Endothelial cell (in vitro differentiated cells): ENCODE data around the gene EPC2. TPM values are rescaled to one million over a fixed set of nuclear protein-coding genes. Genes with fewer than 3 reads are reported as not detected.
A peak's percentile ranks its signal among the peaks of the same experiment; 100 is the strongest.

ENCODE experiments used
- DNase-seq: peaks from one replicate; pipeline ENCODE4 v3.0.0; 2021; ENCODE audit warnings: low spot score
- H3K27ac Mint-ChIP-seq: one replicate; pipeline ENCODE4 v1.8.0; 2021; ENCODE audit warnings: mixed read lengths, inconsistent platforms; ENCODE audit not compliant: unreplicated experiment
- H3K27me3 Mint-ChIP-seq: one replicate; pipeline ENCODE4 v1.8.0; 2021; ENCODE audit warnings: mild to moderate bottlenecking, moderate library complexity, mixed read lengths, inconsistent platforms; ENCODE audit not compliant: unreplicated experiment
- H3K36me3 Mint-ChIP-seq: one replicate; pipeline ENCODE4 v1.8.0; 2021; ENCODE audit warnings: mild to moderate bottlenecking, low read depth, mixed read lengths, inconsistent platforms; ENCODE audit not compliant: unreplicated experiment
- H3K4me1 Mint-ChIP-seq: one replicate; pipeline ENCODE4 v1.8.0; 2021; ENCODE audit warnings: mild to moderate bottlenecking, mixed read lengths, inconsistent platforms; ENCODE audit not compliant: unreplicated experiment
- H3K4me3 Mint-ChIP-seq: one replicate; pipeline ENCODE4 v1.8.0; 2021; ENCODE audit warnings: mild to moderate bottlenecking, mixed read lengths, inconsistent platforms; ENCODE audit not compliant: unreplicated experiment
- H3K9me3 Mint-ChIP-seq: one replicate; pipeline ENCODE4 v1.8.0; 2021; ENCODE audit warnings: mixed read lengths, inconsistent platforms; ENCODE audit not compliant: unreplicated experiment
- total RNA-seq: library from RNA; stranded (reverse); fragmentation: NEBNext Ultra II Directional; extraction: Animal tissue kit (Norgen Biotek cat#: 25700); gene quantifications from one replicate; pipeline ENCODE4 v1.2.1, GENCODE V29; 2021; ENCODE audit not compliant: unreplicated experiment
- TF ChIP-seq, protein P1 (sequence below): fragments of 200-600 bp; sonication (generic); IDR thresholded peaks from one replicate; pipeline ENCODE4 v1.5.0; 2021; ENCODE audit warnings: antibody characterized with exemption; ENCODE audit not compliant: unreplicated experiment

Gene EPC2
- total RNA-seq, 1 donor from 2014 or later, result 31.4 TPM

GRCh38 chr2:148746973-148747372 lies 102.4 kb downstream of the EPC2 start:
- Mint-ChIP-seq H3K9me3 (no peaks in the 10 kb centered on the region), H3K27me3 (peaks cover 4% of the 10 kb centered on the region), H3K4me1 (peaks cover 13% of the 10 kb centered on the region), H3K36me3 (no peaks in the 10 kb centered on the region), H3K27ac (peak overlapping the region; percentile 8), H3K4me3 (no peak overlapping the region)
- DNase-seq, result no peak
- TF ChIP-seq, protein P1, sequence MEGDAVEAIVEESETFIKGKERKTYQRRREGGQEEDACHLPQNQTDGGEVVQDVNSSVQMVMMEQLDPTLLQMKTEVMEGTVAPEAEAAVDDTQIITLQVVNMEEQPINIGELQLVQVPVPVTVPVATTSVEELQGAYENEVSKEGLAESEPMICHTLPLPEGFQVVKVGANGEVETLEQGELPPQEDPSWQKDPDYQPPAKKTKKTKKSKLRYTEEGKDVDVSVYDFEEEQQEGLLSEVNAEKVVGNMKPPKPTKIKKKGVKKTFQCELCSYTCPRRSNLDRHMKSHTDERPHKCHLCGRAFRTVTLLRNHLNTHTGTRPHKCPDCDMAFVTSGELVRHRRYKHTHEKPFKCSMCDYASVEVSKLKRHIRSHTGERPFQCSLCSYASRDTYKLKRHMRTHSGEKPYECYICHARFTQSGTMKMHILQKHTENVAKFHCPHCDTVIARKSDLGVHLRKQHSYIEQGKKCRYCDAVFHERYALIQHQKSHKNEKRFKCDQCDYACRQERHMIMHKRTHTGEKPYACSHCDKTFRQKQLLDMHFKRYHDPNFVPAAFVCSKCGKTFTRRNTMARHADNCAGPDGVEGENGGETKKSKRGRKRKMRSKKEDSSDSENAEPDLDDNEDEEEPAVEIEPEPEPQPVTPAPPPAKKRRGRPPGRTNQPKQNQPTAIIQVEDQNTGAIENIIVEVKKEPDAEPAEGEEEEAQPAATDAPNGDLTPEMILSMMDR, result no peak

GRCh38 chr2:148751907-148752306 lies 107.4 kb downstream of the EPC2 start:
- H3K4me3 Mint-ChIP-seq, result no peak overlapping the region
- H3K27ac Mint-ChIP-seq, result no peak overlapping the region
- H3K9me3 Mint-ChIP-seq, result no peaks in the 10 kb centered on the region
- TF ChIP-seq, protein P1, result no peak
- peaks cover 3% of the 10 kb centered on the region for H3K36me3 Mint-ChIP-seq
- peaks cover 16% of the 10 kb centered on the region for H3K4me1 Mint-ChIP-seq
- peaks cover 2% of the 10 kb centered on the region for H3K27me3 Mint-ChIP-seq
- no peak for DNase-seq

DNA sequence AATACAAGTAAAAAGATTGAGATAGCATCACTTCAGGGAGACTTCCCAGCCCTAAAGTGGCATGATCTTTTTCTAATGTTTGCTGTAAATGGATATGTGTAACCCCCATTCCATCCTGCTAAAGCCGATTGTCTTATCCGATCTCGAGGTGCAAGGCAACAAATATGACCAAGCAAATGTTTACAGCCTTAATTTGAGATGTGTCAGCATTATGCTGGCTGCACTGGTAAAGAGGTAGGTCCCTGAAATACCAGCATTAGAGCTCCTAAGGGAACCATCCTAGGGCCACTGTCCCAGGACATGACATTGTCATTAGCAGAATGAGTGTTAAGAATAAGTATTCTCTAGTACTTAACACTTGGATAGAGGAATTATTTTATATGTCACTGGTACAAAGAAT lies 108.4 kb downstream of the EPC2 start:
- Mint-ChIP-seq H3K4me3 (no peak overlapping the region), H3K27me3 (no peaks in the 10 kb centered on the region), H3K9me3 (no peaks in the 10 kb centered on the region), H3K4me1 (peaks cover 6% of the 10 kb centered on the region), H3K27ac (no peak overlapping the region), H3K36me3 (peaks cover 3% of the 10 kb centered on the region)
- DNase-seq, result no peak
- TF ChIP-seq, protein P1, result no peak

- TF ChIP-seq, protein P1, result no peak
- Mint-ChIP-seq H3K27me3 (peaks cover under 1% of the 10 kb centered on the region), H3K27ac (no peak overlapping the region), H3K36me3 (peaks cover 3% of the 10 kb centered on the region), H3K4me1 (peaks cover 2% of the 10 kb centered on the region), H3K4me3 (no peak overlapping the region), H3K9me3 (no peaks in the 10 kb centered on the region)
- DNase-seq, result no peak
Measured at GRCh38 chr2:148754864-148755263, 110.3 kb downstream of the EPC2 start.

DNA sequence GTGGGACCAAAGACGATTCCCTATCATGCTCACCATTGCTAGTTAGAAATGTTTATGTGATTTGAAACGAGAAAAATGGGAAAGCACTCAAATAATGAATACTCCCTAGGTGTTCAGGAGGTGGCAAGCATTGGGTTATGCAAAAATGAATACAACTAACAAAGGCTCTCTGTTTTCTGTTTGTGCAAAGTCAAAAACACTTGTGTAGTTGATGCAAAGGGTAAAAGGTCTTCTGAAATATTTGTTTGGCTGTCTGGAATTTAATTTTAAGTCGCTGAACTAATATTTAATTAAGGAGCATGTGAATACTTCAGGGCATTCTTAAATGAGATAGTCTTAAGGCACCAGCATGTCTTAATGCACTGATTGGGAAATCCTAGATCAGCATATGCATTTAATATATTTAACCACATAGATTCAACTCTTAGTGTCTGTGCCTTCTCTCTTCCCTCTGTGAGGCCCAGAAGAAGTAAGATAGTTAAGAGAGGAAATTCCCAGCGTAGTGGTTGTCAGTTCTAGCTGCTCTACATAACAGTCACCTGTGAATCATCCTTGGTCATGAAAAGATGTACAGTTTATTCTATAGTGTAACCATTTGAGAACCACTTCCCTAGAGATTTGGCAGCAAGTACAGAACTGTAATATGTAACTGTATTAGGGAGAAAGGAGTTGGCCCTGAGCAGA lies 111.9 kb downstream of the EPC2 start:
- no peak for DNase-seq
- TF ChIP-seq, protein P1, result no peak
- Mint-ChIP-seq H3K27me3 (peaks cover 3% of the 10 kb centered on the region), H3K27ac (no peak overlapping the region), H3K4me3 (no peak overlapping the region), H3K9me3 (no peaks in the 10 kb centered on the region), H3K36me3 (peaks cover 3% of the 10 kb centered on the region), H3K4me1 (peaks cover 2% of the 10 kb centered on the region)
